HUES64 (cell line): Measurements from ENCODE around the gene RAB3IP. TPM values are rescaled to one million over a fixed set of nuclear protein-coding genes. Genes with fewer than 3 reads are reported as not detected.

Experiments
- H3K27ac ChIP-seq: 2 replicates; pipeline ENCODE4 v1.7.0; 2013; ENCODE audit warnings: low read depth, low read length, inconsistent platforms
- H3K27me3 ChIP-seq: 2 replicates; pipeline ENCODE4 v1.6.1; 2013; ENCODE audit warnings: mild to moderate bottlenecking, low read length; ENCODE audit not compliant: insufficient read depth
- H3K36me3 ChIP-seq: 2 replicates; pipeline ENCODE4 v1.6.1; 2013; ENCODE audit warnings: mild to moderate bottlenecking, low read length; ENCODE audit not compliant: insufficient read depth
- H3K4me1 ChIP-seq: 2 replicates; pipeline ENCODE4 v1.6.1; 2013; ENCODE audit warnings: mild to moderate bottlenecking, low read length, moderate library complexity; ENCODE audit not compliant: insufficient read depth
- H3K4me3 ChIP-seq: 2 replicates; pipeline ENCODE4 v1.5.1; 2013; ENCODE audit warnings: mild to moderate bottlenecking, low read length, moderate library complexity
- H3K9ac ChIP-seq: 2 replicates; pipeline ENCODE4 v1.6.1; 2013; ENCODE audit warnings: mild to moderate bottlenecking, low read depth, low read length
- H3K9me3 ChIP-seq: 2 replicates; pipeline ENCODE4 v1.6.1; 2013; ENCODE audit warnings: low read depth, low read length; ENCODE audit not compliant: insufficient read depth
- WGBS: fragments of 150-250, 120-280 bp; methylation state at CpG from one replicate; pipeline ENCODE4 v1.1.7; 2013; ENCODE audit warnings: missing lambda C conversion rate; 5-methylcytosine and 5-hydroxymethylcytosine counted together
- polyA plus RNA-seq, 2 experiments: library from polyadenylated mRNA; stranded (reverse); fragments of 50-300 nt; gene quantifications; one replicate each; pipeline ENCODE4 v1.2.3, GENCODE V29; 2013

RAB3IP gene
- polyA plus RNA-seq (2013, experiment 1 of 2), result 26.2 TPM
- 32.0 TPM for polyA plus RNA-seq (2013, experiment 2 of 2)

GRCh38 chr12:69738351-69739286, at the start of gene RAB3IP:
Gene RAB3IP, plus strand, starts transcription at chr12:69738860. Its CDS starts 16,549 bp downstream, at chr12:69755409.
- Histone ChIP-seq H3K9me3 (no peaks in the 10 kb centered on the region), H3K9ac (peak within 1 kb of the TSS; percentile 77), H3K4me1 (peaks cover 12% of the 10 kb centered on the region), H3K27ac (peak within 1 kb of the TSS; percentile 72; the same call in 1 of the 2 replicates), H3K4me3 (peak within 1 kb of the TSS; percentile 81), H3K36me3 (no peaks in the 10 kb centered on the region), H3K27me3 (peaks cover 47% of the 10 kb centered on the region)
- under 1% methylated on average over 105 of the region's 110 CpGs for WGBS

GRCh38 chr12:69689638-69690037, 49.0 kb upstream of the RAB3IP start:
- 47% methylated on average over 1 of the region's 2 CpGs for WGBS
- no peaks in the 10 kb centered on the region for H3K27me3 ChIP-seq
- peak overlapping the region; percentile 65 for H3K27ac ChIP-seq
- H3K4me3 ChIP-seq, result no peak overlapping the region
- H3K36me3 ChIP-seq, result no peaks in the 10 kb centered on the region
- no peaks in the 10 kb centered on the region for H3K9me3 ChIP-seq
- peaks cover 41% of the 10 kb centered on the region for H3K4me1 ChIP-seq
- peak overlapping the region; percentile 15; the same call in 1 of the 2 replicates for H3K9ac ChIP-seq

DNA sequence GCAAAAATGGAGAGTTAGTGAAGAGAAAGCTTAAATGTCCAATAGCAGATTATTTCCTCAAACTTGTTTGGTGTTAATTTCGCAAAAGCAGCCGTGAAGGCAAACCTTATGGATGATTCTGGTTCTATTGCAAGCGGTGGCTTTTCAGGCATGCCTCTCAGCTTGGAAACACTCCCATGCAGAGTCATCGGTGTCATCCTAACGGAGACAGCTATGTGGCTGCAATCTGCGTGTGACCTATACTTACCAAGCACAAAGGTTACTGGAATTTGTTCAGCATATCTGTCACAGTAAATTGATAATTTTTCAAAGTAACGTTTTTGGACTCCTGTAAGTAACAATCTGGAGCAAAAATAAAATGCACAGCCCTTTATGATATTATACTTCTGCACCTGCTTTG, 44.5 kb upstream of the RAB3IP start:
- WGBS, result 82% methylated on average over 7 of the region's 7 CpGs
- no peaks in the 10 kb centered on the region for H3K27me3 ChIP-seq
- H3K9me3 ChIP-seq, result no peaks in the 10 kb centered on the region
- H3K36me3 ChIP-seq, result no peaks in the 10 kb centered on the region
- H3K4me1 ChIP-seq, result peaks cover 16% of the 10 kb centered on the region
- no peak overlapping the region for H3K4me3 ChIP-seq
- no peak overlapping the region for H3K9ac ChIP-seq
- no peak overlapping the region for H3K27ac ChIP-seq

DNA sequence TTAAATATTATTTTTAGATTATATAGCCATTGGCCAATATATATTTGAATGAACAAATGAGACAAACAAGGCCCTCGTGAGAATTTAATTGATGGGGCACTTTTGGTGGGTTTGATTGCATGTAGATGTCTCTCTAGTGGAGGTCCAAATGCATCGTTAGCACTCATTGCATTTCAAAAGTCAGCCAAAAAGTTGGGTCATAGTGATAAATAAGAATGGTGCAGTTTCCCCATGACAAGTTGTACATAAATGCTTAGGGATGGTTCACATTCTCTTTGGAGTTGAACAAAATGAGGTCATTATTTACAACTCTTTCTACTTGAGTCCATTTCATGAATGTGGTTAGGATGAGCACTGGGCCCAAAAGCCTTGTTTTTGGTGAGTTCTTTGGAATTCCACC, 40.6 kb upstream of the RAB3IP start:
- H3K27ac ChIP-seq, result no peak overlapping the region
- no peaks in the 10 kb centered on the region for H3K9me3 ChIP-seq
- H3K4me1 ChIP-seq, result no peaks in the 10 kb centered on the region
- no peaks in the 10 kb centered on the region for H3K36me3 ChIP-seq
- H3K4me3 ChIP-seq, result no peak overlapping the region
- no peaks in the 10 kb centered on the region for H3K27me3 ChIP-seq
- WGBS, result 93% methylated on average over 2 of the region's 2 CpGs
- no peak overlapping the region for H3K9ac ChIP-seq

- H3K4me1 ChIP-seq, result no peaks in the 10 kb centered on the region
- H3K4me3 ChIP-seq, result no peak within 1 kb of the TSS
- H3K27ac ChIP-seq, result no peak within 1 kb of the TSS
- H3K9ac ChIP-seq, result no peak within 1 kb of the TSS
- H3K9me3 ChIP-seq, result no peaks in the 10 kb centered on the region
- H3K27me3 ChIP-seq, result no peaks in the 10 kb centered on the region
- H3K36me3 ChIP-seq, result no peaks in the 10 kb centered on the region
- WGBS, result 92% methylated on average over 12 of the region's 12 CpGs
These were observed 39.7 kb upstream of the RAB3IP start, which contains the start of gene BEST3 for GRCh38 chr12:69698769-69699540. Gene BEST3, minus strand, starts transcription at chr12:69699303. Its CDS starts 1,505 bp downstream, at chr12:69697798.

- H3K4me1 ChIP-seq, result no peaks in the 10 kb centered on the region
- no peaks in the 10 kb centered on the region for H3K36me3 ChIP-seq
- H3K4me3 ChIP-seq, result no peak overlapping the region
- no peaks in the 10 kb centered on the region for H3K9me3 ChIP-seq
- no peak overlapping the region for H3K9ac ChIP-seq
- WGBS, result 92% methylated on average over 3 of the region's 3 CpGs
- no peaks in the 10 kb centered on the region for H3K27me3 ChIP-seq
- no peak overlapping the region for H3K27ac ChIP-seq
These were observed 36.8 kb upstream of the RAB3IP start for GRCh38 chr12:69701826-69702225.

DNA sequence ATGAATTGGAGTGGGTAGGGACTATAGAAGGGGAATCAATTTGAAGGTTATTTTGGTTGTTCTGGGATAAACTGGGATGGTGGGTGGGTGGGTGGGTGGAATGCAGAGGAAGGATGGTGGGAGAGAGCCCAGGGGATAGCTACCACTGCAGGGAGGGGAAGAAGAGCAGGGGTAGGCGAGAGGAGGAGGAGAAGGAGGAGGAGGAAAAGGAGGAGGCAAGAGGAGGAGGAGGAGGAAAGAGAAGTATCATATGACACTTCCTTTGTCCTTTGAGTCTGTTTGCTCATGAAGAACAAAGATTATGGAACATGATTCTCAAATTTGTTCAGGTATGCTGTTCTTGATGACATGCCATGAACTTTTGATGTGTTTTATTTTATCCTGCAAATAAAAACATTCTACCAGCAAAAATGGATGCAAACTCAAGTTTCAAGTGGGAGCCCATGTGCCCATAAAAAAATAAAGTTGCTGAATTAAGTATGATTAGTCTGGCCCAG, 35.5 kb upstream of the RAB3IP start:
- Histone ChIP-seq H3K4me1 (no peaks in the 10 kb centered on the region), H3K27me3 (no peaks in the 10 kb centered on the region), H3K9ac (no peak overlapping the region), H3K27ac (no peak overlapping the region), H3K36me3 (no peaks in the 10 kb centered on the region), H3K4me3 (no peak overlapping the region), H3K9me3 (no peaks in the 10 kb centered on the region)
- WGBS, result 55% methylated on average over 1 of the region's 1 CpG

DNA sequence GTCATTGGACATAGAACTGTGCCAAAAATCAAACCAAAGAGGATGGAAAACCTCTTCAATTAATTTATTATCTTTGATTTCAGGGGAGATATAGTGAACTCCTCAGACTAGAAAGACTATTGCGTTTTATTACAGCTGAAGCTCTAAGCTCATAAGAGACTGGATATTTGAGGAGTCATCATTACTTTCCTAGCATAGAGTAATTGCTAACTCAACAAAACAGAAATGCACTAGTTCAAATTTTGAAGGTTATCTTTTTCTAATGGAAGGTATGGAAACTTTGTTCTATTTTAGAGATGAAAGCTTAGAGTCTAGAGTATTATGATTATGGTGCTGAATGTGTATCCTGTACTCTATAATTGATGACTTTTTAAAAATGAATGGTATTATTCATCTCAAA, 34.3 kb upstream of the RAB3IP start:
- no peaks in the 10 kb centered on the region for H3K36me3 ChIP-seq
- H3K27me3 ChIP-seq, result no peaks in the 10 kb centered on the region
- H3K4me3 ChIP-seq, result no peak overlapping the region
- no peaks in the 10 kb centered on the region for H3K4me1 ChIP-seq
- WGBS, result no CpG with 5 or more reads among the region's 1 CpG
- H3K9me3 ChIP-seq, result no peaks in the 10 kb centered on the region
- no peak overlapping the region for H3K27ac ChIP-seq
- H3K9ac ChIP-seq, result no peak overlapping the region

GRCh38 chr12:69708649-69709048, 30.0 kb upstream of the RAB3IP start:
- Histone ChIP-seq H3K27ac (no peak overlapping the region), H3K4me1 (no peaks in the 10 kb centered on the region), H3K4me3 (no peak overlapping the region), H3K27me3 (no peaks in the 10 kb centered on the region), H3K9me3 (no peaks in the 10 kb centered on the region), H3K9ac (no peak overlapping the region), H3K36me3 (no peaks in the 10 kb centered on the region)
- WGBS, result 94% methylated on average over 2 of the region's 3 CpGs

DNA sequence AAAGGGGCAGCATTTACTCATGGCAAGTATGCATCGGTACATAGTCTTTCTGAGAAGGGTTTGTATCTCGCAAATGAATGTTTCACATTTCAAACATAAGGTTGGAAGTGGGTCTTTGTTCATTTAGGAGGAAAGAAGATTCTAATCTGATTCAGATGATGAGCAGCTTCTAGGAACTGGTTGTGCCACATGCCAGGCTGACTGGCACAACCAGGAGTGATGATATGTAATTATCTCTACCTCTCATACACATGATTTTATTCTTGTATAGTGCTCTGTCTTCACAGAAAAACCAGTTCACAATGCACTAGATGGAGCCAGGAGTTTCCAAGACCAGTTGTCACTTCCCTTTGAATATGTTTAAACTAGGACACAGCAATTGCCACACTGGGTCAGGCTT, 25.8 kb upstream of the RAB3IP start:
- Histone ChIP-seq H3K27ac (no peak overlapping the region), H3K36me3 (no peaks in the 10 kb centered on the region), H3K4me1 (no peaks in the 10 kb centered on the region; the same call in 1 of the 2 replicates), H3K27me3 (no peaks in the 10 kb centered on the region), H3K4me3 (no peak overlapping the region), H3K9ac (no peak overlapping the region), H3K9me3 (no peaks in the 10 kb centered on the region)
- 100% methylated on average over 2 of the region's 2 CpGs for WGBS

- no peak overlapping the region for H3K9ac ChIP-seq
- H3K27ac ChIP-seq, result no peak overlapping the region
- no peaks in the 10 kb centered on the region for H3K9me3 ChIP-seq
- 94% methylated on average over 2 of the region's 3 CpGs for WGBS
- no peaks in the 10 kb centered on the region for H3K27me3 ChIP-seq
- no peak overlapping the region for H3K4me3 ChIP-seq
- no peaks in the 10 kb centered on the region for H3K36me3 ChIP-seq
- H3K4me1 ChIP-seq, result no peaks in the 10 kb centered on the region; the same call in 1 of the 2 replicates
These were observed 24.1 kb upstream of the RAB3IP start for GRCh38 chr12:69714542-69714941.
